Osteoblast (primary cell): Measurements from ENCODE around the gene SPATA13. TPM values are rescaled to one million over a fixed set of nuclear protein-coding genes. Genes with fewer than 3 reads are reported as not detected.

Source experiments
- DNase-seq: peaks from one replicate; pipeline ENCODE4 v3.0.0; 2011; ENCODE audit warnings: low spot score, mixed read lengths; ENCODE audit not compliant: insufficient read length; ENCODE audit errors: missing footprints
- H2AFZ ChIP-seq: 2 replicates; pipeline ENCODE4 v1.6.0; 2011; ENCODE audit warnings: mild to moderate bottlenecking, low read length
- H3K27ac ChIP-seq: 2 replicates; pipeline ENCODE4 v1.5.1; 2011; ENCODE audit warnings: mild to moderate bottlenecking, low read depth, low read length, moderate library complexity
- H3K27me3 ChIP-seq: 2 replicates; pipeline ENCODE4 v1.6.0; 2012; ENCODE audit warnings: mild to moderate bottlenecking, control low read depth, inconsistent platforms, low read length, moderate library complexity; ENCODE audit not compliant: insufficient read depth
- H3K36me3 ChIP-seq: 2 replicates; pipeline ENCODE4 v1.5.1; 2011; ENCODE audit warnings: mild to moderate bottlenecking, low read length, control low read depth, moderate library complexity; ENCODE audit not compliant: insufficient read depth
- H3K4me1 ChIP-seq: 2 replicates; pipeline ENCODE4 v1.5.1; 2011; ENCODE audit warnings: mild to moderate bottlenecking, low read length, control low read depth, moderate library complexity; ENCODE audit not compliant: insufficient read depth
- H3K4me2 ChIP-seq: 2 replicates; pipeline ENCODE4 v1.6.0; 2011; ENCODE audit warnings: mild to moderate bottlenecking, low read length; ENCODE audit not compliant: insufficient read depth
- H3K4me3 ChIP-seq: fragments of 200-600 bp; sonication (generic); 3 replicates; pipeline ENCODE4 v1.5.1; 2012; ENCODE audit warnings: mild to moderate bottlenecking, low read length, inconsistent platforms; ENCODE audit not compliant: insufficient read depth
- H3K79me2 ChIP-seq: 2 replicates; pipeline ENCODE4 v1.6.0; 2012; ENCODE audit warnings: mild to moderate bottlenecking, low read length, control low read depth, inconsistent platforms; ENCODE audit not compliant: insufficient read depth
- H3K9me3 ChIP-seq: 2 replicates; pipeline ENCODE4 v1.5.1; 2011; ENCODE audit warnings: low read depth, low read length, control low read depth
- H4K20me1 ChIP-seq: 2 replicates; pipeline ENCODE4 v1.6.0; 2012; ENCODE audit warnings: mild to moderate bottlenecking, low read length, control low read depth; ENCODE audit not compliant: insufficient read depth
- total RNA-seq: library from RNA; depleted of rRNA; stranded (reverse); fragments of >200 nt; gene quantifications from 2 replicates; pipeline ENCODE4 v1.2.3, GENCODE V29; 2012
- TF ChIP-seq, protein P1 (sequence below): IDR thresholded peaks from 2 replicates; pipeline ENCODE4 v1.5.1; 2011; ENCODE audit warnings: mild to moderate bottlenecking, low read depth, low read length, moderate library complexity; ENCODE audit errors: extremely low read depth

Gene SPATA13
- total RNA-seq, 1 donor, result 40.2 TPM

DNA sequence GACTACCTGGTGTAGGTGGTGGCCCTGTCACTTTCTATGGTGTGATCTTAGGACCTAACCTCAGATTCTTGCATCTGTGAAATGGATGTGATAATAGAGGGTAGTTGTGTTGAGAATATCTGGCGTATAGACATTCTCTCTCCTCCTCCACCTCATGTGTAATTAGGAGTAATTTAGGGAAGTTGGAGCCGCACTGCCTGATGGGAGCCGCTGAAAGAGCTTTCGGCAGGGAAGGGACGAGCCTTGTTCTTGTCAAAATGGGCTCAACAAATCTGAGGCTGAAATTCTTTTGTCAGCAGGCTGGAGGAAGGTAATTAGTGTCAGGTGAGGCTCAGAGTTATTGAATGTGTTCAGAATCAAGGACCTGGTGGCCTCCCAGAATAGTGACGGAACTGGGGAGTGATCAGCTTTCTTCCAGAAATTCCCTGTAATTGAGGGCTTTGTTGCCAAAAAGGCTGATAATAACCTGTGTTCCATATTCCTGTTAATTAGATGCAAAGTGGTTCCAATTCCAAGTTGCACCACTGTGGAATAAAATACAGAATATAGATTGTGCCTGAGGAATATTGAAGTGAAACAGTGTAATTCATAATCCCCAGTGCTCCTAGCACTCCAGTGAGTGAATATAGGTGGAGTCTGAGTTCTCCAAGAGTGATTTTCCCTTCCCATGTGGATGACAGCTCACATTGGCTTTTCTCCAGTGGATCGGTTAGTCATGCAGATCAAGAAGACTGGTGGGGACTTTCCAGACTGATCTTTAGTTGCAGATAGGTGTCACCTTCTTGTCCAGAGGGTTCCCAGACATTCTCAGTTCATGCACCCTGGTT, 47.5 kb downstream of the SPATA13 start:
- H4K20me1 ChIP-seq, result peaks cover 3% of the 10 kb centered on the region
- DNase-seq, result peak; percentile 79
- H3K36me3 ChIP-seq, result no peaks in the 10 kb centered on the region
- no peak overlapping the region for H3K4me2 ChIP-seq
- peaks cover 9% of the 10 kb centered on the region for H3K4me1 ChIP-seq
- H2AFZ ChIP-seq, result no peak overlapping the region
- no peak overlapping the region for H3K4me3 ChIP-seq
- no peak overlapping the region for H3K27ac ChIP-seq
- TF ChIP-seq, protein P1, sequence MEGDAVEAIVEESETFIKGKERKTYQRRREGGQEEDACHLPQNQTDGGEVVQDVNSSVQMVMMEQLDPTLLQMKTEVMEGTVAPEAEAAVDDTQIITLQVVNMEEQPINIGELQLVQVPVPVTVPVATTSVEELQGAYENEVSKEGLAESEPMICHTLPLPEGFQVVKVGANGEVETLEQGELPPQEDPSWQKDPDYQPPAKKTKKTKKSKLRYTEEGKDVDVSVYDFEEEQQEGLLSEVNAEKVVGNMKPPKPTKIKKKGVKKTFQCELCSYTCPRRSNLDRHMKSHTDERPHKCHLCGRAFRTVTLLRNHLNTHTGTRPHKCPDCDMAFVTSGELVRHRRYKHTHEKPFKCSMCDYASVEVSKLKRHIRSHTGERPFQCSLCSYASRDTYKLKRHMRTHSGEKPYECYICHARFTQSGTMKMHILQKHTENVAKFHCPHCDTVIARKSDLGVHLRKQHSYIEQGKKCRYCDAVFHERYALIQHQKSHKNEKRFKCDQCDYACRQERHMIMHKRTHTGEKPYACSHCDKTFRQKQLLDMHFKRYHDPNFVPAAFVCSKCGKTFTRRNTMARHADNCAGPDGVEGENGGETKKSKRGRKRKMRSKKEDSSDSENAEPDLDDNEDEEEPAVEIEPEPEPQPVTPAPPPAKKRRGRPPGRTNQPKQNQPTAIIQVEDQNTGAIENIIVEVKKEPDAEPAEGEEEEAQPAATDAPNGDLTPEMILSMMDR, result no peak
- peaks cover 7% of the 10 kb centered on the region for H3K27me3 ChIP-seq
- no peaks in the 10 kb centered on the region for H3K9me3 ChIP-seq
- no peaks in the 10 kb centered on the region for H3K79me2 ChIP-seq

DNA sequence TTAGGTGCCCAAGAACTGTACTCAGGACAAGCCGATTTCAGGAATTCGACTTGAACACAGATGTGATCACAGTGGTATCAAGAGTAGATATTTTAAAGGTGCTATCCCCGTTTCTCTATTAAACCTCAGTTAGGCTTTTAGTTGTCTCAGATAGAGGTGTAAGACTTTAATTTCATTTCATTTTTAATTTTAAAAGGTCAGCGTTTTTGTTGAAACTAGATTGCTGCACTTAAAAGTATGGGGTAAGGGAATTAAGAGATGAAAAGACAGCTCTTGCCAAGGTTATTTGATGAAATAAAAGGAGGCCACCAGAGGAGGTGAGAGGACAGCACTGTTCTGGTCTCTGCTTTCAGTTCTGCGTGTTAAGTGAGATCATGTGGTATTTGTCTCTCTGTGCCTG, 48.6 kb downstream of the SPATA13 start:
- DNase-seq, result no peak
- no peaks in the 10 kb centered on the region for H3K9me3 ChIP-seq
- H3K4me3 ChIP-seq, result no peak overlapping the region
- H3K4me2 ChIP-seq, result no peak overlapping the region
- H3K27me3 ChIP-seq, result peaks cover 7% of the 10 kb centered on the region
- H3K36me3 ChIP-seq, result no peaks in the 10 kb centered on the region
- H2AFZ ChIP-seq, result no peak overlapping the region
- no peak overlapping the region for H3K27ac ChIP-seq
- TF ChIP-seq, protein P1, result no peak
- H3K4me1 ChIP-seq, result peaks cover 9% of the 10 kb centered on the region
- no peaks in the 10 kb centered on the region for H3K79me2 ChIP-seq
- peaks cover 3% of the 10 kb centered on the region for H4K20me1 ChIP-seq

DNA sequence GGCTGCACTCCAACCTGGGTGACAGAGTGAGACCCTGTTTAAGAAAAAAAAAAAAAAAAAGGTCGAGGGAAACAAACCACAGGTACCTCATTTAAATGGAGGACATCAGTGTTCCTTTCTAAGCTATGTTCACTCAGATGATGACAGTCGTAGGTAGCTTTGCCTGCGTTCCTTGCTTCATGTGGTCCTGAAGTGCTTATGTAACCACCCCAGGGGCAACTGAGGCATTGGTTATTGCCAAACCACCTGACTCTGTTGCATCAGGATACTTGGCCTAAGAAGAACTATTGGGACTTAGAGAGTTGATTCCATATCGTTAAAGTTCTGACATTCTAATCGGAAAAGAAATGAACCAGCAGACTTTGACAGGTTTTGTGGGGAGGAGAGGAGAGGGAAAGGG, 51.7 kb downstream of the SPATA13 start:
- DNase-seq, result no peak
- TF ChIP-seq, protein P1, result no peak
- peaks cover 4% of the 10 kb centered on the region for H3K27me3 ChIP-seq
- H4K20me1 ChIP-seq, result peaks cover 3% of the 10 kb centered on the region
- no peaks in the 10 kb centered on the region for H3K79me2 ChIP-seq
- no peaks in the 10 kb centered on the region for H3K9me3 ChIP-seq
- H3K27ac ChIP-seq, result no peak overlapping the region
- no peak overlapping the region for H3K4me2 ChIP-seq
- no peak overlapping the region for H2AFZ ChIP-seq
- no peaks in the 10 kb centered on the region for H3K36me3 ChIP-seq
- peaks cover 9% of the 10 kb centered on the region for H3K4me1 ChIP-seq
- no peak overlapping the region for H3K4me3 ChIP-seq

DNA sequence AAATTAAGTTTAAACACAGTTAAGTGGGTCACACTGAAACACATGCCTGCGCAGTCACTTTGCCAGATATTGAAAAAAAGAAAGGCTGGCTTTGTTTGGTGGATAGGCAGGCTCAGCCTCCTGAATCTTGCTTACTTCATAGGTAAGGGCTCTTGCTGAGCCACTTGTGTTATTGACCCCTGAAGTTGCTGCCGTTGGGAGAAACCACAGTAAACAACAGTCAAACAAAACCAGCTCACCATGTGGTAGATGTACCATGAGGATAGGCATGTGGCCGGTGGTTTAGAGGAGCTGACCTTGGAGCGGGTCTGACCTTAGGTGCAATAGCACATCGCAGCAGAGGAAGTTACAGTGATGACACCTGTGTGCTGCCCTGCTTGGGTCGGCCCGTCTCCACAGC, 52.2 kb downstream of the SPATA13 start:
- no peaks in the 10 kb centered on the region for H3K36me3 ChIP-seq
- no peak overlapping the region for H3K4me3 ChIP-seq
- no peak overlapping the region for H2AFZ ChIP-seq
- no peaks in the 10 kb centered on the region for H3K79me2 ChIP-seq
- TF ChIP-seq, protein P1, result no peak
- H3K4me2 ChIP-seq, result no peak overlapping the region
- H4K20me1 ChIP-seq, result peaks cover 3% of the 10 kb centered on the region
- no peak overlapping the region for H3K27ac ChIP-seq
- DNase-seq, result no peak
- peaks cover 4% of the 10 kb centered on the region for H3K27me3 ChIP-seq
- peaks cover 9% of the 10 kb centered on the region for H3K4me1 ChIP-seq
- no peaks in the 10 kb centered on the region for H3K9me3 ChIP-seq
